Lung (tissue), 12 donors: ENCODE measurements around the gene TLK2. TPM values are rescaled to one million over a fixed set of nuclear protein-coding genes. Genes with fewer than 3 reads are reported as not detected.

Source experiments
- ATAC-seq: fragments of 200-7000 bp; cut with Tn5 transposase; one replicate; pipeline ENCODE4 v1.9.1; 2020; ENCODE audit warnings: moderate number of reproducible peaks; ENCODE audit not compliant: insufficient read depth, low FRiP score
- DNase-seq, 3 donors: peaks; one replicate each; pipeline ENCODE4 v3.0.0-alpha.2; 2013 to 2017
- H3K27ac ChIP-seq, 2 donors: one replicate each; pipeline ENCODE4 v1.5.1; 2013; ENCODE audit warnings: mild to moderate bottlenecking in 2 of 2, moderate library complexity in 2 of 2, control low read depth in 1 of 2, inconsistent platforms in 1 of 2, low read depth in 1 of 2, low read length in 1 of 2
- H3K27me3 ChIP-seq, 3 donors: one replicate each; pipeline ENCODE4 v1.5.1; 2013; ENCODE audit warnings: low read length in 2 of 3; ENCODE audit not compliant: control insufficient read depth in 3 of 3, insufficient read depth in 3 of 3
- H3K36me3 ChIP-seq, 4 donors: one replicate each; pipeline ENCODE4 v1.5.1; 2013; ENCODE audit warnings: low read length in 4 of 4, mild to moderate bottlenecking in 1 of 4, moderate library complexity in 1 of 4; ENCODE audit not compliant: control insufficient read depth in 4 of 4, insufficient read depth in 4 of 4
- H3K4me1 ChIP-seq, 5 donors: one replicate each; pipeline ENCODE4 v1.5.1; 2013; ENCODE audit warnings: low read length in 5 of 5, mild to moderate bottlenecking in 2 of 5, moderate library complexity in 1 of 5; ENCODE audit not compliant: control insufficient read depth in 5 of 5, insufficient read depth in 5 of 5
- H3K4me3 ChIP-seq: one replicate; pipeline ENCODE4 v1.5.1; 2013; ENCODE audit warnings: mild to moderate bottlenecking, control low read depth, moderate library complexity
- H3K9ac ChIP-seq, 2 donors: one replicate each; pipeline ENCODE4 v1.5.1; 2013; ENCODE audit warnings: low read length in 2 of 2, control low read depth in 1 of 2; ENCODE audit not compliant: insufficient read depth in 1 of 2
- H3K9me3 ChIP-seq, 4 donors: one replicate each; pipeline ENCODE4 v1.5.1; 2013; ENCODE audit warnings: low read length in 3 of 4, mild to moderate bottlenecking in 1 of 4, moderate library complexity in 1 of 4; ENCODE audit not compliant: control insufficient read depth in 4 of 4, insufficient read depth in 3 of 4
- CTCF ChIP-seq: IDR thresholded peaks from 2 replicates; pipeline ENCODE4 v1.5.1; 2012; ENCODE audit warnings: mild to moderate bottlenecking; ENCODE audit errors: control extremely low read depth, extremely low read depth
- WGBS, 2 donors: extraction: QIAGEN DNeasy Blood & Tissue Kit; methylation state at CpG; one replicate each; pipeline ENCODE4 v1.1.7; 2013; 5-methylcytosine and 5-hydroxymethylcytosine counted together
- polyA plus RNA-seq, 2 donors: library from polyadenylated mRNA; stranded (reverse); fragments of 200-250 nt; gene quantifications; one replicate each; pipeline ENCODE4 v1.2.1, GENCODE V29; 2013
- total RNA-seq, 2 donors: library from RNA; depleted of rRNA in 1 of 2; stranded (reverse); fragments of >200 nt in 1 of 2; gene quantifications; one replicate each; pipeline ENCODE4 v1.2.1, GENCODE V29; 2014 to 2021
- donor health status: control.
- donor health status: control.
- donor health status: Bipolar disorder and iron deficiency.
- donor health status: healthy.
- donor health status: DM: yes; HTN: yes; CAD: no.

TLK2 gene
- total and polyA plus RNA-seq, 4 donors = 11.6 to 87.7 (median 26.0) TPM

- TF ChIP-seq CTCF = no peak
- H3K36me3 ChIP-seq = peaks cover 0 to 11% (median 4%) of the 10 kb centered on the region in 4 donors
- no peak overlapping the region for H3K9ac ChIP-seq
- no peak overlapping the region for H3K4me3 ChIP-seq
- peaks cover 0 to 55% (median 28%) of the 10 kb centered on the region in 5 donors for H3K4me1 ChIP-seq
- 76 to 87% methylated on average over 6 of the region's 6 CpGs for WGBS, 2 donors
- peaks cover 0 to 7% (median 0%) of the 10 kb centered on the region in 4 donors for H3K9me3 ChIP-seq
- H3K27me3 ChIP-seq = no peaks in the 10 kb centered on the region
- DNase-seq (peak in 2 of 3 donors; percentile 64 to 69), ATAC-seq (no peak)
- H3K27ac ChIP-seq = no peak overlapping the region
Measured at GRCh38 chr17:62655656-62656055, 177.0 kb downstream of the TLK2 start.

GRCh38 chr17:62656446-62656845, 177.8 kb downstream of the TLK2 start:
- Histone ChIP-seq H3K27me3 (no peaks in the 10 kb centered on the region), H3K27ac (no peak overlapping the region), H3K9me3 (peaks cover 0 to 7% (median under 1%) of the 10 kb centered on the region in 4 donors), H3K4me3 (no peak overlapping the region), H3K9ac (no peak overlapping the region), H3K4me1 (peaks cover 0 to 55% (median 28%) of the 10 kb centered on the region in 5 donors), H3K36me3 (peaks cover 0 to 16% (median 4%) of the 10 kb centered on the region in 4 donors)
- 75 to 81% methylated on average over 1 of the region's 1 CpG for WGBS, 2 donors
- no peak for TF ChIP-seq CTCF
- no peak for DNase-seq
- no peak for ATAC-seq

GRCh38 chr17:62657145-62657665, 178.6 kb downstream of the TLK2 start:
- no peak overlapping the region for H3K4me3 ChIP-seq
- no peak for TF ChIP-seq CTCF
- H3K27me3 ChIP-seq = no peaks in the 10 kb centered on the region
- peaks cover 0 to 7% (median under 1%) of the 10 kb centered on the region in 4 donors for H3K9me3 ChIP-seq
- ATAC-seq (no peak), DNase-seq (no peak)
- no peak overlapping the region for H3K27ac ChIP-seq
- H3K9ac ChIP-seq = no peak overlapping the region
- H3K4me1 ChIP-seq = peaks cover 0 to 51% (median 28%) of the 10 kb centered on the region in 5 donors
- H3K36me3 ChIP-seq = peaks cover 0 to 16% (median 4%) of the 10 kb centered on the region in 4 donors
- WGBS, 2 donors = 90 to 91% methylated on average over 3 of the region's 3 CpGs

GRCh38 chr17:62657690-62658089, 179.1 kb downstream of the TLK2 start:
- DNase-seq (no peak), ATAC-seq (no peak)
- WGBS, 2 donors = 86 to 88% methylated on average over 9 of the region's 9 CpGs

More at GRCh38 chr17:62657690-62658089, 179.1 kb downstream of the TLK2 start:
- Histone ChIP-seq H3K4me1 (peaks cover 0 to 49% (median 28%) of the 10 kb centered on the region in 5 donors), H3K9ac (no peak overlapping the region), H3K27ac (no peak overlapping the region), H3K4me3 (no peak overlapping the region), H3K36me3 (peaks cover 0 to 16% (median 4%) of the 10 kb centered on the region in 4 donors), H3K27me3 (no peaks in the 10 kb centered on the region), H3K9me3 (peaks cover 0 to 7% (median under 1%) of the 10 kb centered on the region in 4 donors)
- no peak for TF ChIP-seq CTCF
